Hepatic stellate cell (primary cell): ENCODE measurements around the gene SCAF8.
A peak's percentile ranks its signal among the peaks of the same experiment; 100 is the strongest.
"Not testable (repeated sequence)": the region's sequence is repeated elsewhere in the genome, so short reads cannot be mapped to it uniquely, and the experiment has no call there.

Experiments used
- DNase-seq: peaks from one replicate; pipeline ENCODE4 v3.0.0; 2011; ENCODE audit warnings: low spot score

SCAF8 gene

DNA sequence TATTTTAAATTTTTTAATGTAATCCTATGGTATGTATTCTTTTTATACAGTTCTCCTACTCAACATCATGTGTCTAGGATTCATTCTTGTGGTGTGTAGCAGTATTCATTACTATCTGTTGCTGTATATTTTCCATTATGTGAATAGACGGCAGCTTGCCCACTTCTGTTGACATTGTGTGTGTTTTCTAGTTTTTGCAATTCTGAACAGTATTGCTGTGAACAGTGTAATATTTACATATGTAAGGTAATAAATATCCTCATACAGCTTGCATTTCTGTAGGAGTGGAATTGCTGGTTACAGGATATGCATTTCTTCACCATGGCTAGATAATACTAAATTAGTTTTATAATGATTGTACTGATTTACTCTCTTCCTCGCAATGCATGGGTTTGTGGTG lies 51.9 kb downstream of the SCAF8 start:
- no peak for DNase-seq

DNA sequence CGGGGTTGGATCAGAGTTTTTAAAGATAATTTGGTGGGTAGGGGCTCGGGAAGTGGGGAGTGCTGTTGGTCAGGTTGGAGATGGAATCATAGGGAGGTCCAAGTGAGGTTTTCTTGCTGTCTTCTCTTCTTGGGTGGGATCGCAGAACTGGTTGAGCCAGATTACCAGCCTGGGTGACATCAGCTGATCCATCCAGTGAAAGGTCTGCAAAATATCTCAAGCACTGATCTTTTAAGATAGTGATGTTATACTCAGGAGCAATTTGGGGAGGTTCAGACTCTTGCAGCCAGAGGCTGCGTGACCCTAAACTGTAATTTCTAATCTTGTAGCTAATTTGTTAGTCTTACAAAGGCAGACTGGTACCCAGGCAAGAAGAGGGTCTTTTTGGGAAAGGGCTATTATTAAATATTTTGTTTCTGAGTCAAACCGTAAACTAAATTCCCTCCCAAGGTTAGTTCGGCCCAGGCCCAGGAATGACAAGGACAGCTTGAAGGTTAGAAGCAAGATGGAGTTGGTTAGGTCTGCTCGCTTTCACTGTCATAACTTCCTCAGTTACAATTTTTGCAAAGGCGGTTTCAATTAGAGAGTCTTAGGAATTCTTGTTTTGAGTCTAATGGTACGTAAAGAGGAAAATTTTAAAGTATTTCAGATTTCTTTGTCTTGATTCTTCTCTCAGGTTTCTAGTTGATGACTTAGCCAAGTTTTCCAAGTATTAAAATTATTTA lies 53.1 kb downstream of the SCAF8 start:
- DNase-seq: no peak

DNA sequence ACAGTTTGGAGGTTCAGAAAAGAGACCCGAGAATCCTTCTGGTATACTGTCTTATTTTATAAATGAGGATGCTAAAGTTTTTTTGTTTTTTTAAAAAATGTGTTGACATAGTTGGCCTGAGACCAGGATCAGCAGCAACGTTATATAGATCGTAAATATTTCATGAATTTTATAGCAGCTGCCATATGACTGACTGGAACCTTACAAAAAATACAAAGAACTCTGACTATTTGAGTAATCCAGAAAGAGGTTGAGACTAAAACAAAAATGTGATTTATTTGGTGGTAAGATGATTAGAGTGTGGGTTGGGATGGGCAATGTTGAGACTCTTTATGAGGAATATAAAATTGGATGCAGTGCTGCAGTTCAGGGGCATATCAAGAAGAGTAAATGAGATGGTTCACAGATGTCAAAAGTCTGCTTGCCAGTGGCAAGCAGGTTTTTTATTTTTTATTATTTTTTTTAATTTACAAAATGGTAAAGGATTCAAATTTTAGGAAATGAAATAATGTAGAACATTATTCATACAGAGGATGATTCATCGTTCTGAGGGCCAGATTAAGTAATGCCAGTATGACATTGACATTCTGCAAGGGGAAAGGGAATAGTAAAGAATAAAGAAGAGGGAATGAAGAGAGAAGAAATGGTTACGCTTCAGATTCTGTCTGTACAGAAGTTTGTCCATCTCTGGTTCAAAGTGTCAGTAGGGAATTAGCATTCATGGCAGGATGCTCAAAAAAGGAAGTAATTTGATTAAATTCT lies 58.5 kb downstream of the SCAF8 start:
- peak; percentile 24 for DNase-seq

DNA sequence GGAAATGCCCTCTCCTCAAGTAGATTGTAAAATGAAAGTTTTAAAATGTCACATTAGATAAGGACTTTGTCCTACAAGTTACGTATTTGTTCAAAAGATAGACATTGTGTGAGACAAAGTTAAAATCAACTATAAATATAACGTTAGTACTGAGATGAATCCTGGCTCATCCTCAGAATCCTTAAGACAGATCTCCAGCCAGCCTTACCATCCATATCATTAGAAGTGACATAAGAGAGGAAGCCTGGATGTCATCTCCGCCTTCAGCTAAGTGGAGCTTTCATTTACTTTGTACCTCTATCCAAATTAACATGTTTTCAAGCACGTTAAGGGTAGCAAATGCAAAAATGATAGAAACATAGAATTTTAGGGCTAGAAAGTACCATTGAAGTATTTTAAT lies 59.1 kb downstream of the SCAF8 start:
- DNase-seq: no peak

DNA sequence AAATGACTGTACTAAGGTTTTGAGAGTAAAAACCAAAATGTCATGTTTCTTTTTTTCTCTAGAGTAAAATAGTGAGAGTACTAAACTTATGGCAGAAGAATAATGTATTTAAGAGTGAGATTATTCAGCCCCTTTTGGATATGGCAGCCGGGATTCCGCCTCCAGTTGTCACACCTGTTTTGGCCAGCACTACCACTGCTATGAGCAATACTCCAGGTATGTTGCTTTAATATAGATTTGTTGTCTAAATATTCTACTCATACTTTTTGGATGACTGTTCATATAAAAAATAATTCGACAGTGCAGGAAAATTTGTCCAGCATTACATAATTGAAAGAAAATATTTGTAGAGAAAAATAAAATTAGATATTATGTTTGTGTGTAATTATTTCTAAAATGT lies 59.5 kb downstream of the SCAF8 start:
- no peak for DNase-seq

DNA sequence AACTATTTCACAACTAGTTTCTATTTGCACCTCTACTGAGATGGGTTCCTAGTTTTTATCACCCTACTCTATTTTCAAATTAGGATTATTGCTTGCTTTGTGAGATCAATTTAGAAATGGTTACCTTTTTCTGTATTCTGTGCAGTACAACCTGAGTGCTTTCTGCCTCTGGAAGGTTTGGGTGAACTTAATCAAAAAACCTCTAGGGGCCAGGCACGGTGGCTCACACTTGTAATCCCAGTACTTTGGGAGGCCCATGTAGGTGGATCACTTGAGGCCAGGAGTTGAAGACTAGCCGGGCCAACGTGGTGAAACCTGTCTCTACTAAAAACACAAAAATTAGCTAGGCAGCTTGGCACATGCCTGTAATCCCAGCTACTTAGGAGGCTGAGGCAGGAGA lies 63.3 kb downstream of the SCAF8 start:
- no peak for DNase-seq

DNA sequence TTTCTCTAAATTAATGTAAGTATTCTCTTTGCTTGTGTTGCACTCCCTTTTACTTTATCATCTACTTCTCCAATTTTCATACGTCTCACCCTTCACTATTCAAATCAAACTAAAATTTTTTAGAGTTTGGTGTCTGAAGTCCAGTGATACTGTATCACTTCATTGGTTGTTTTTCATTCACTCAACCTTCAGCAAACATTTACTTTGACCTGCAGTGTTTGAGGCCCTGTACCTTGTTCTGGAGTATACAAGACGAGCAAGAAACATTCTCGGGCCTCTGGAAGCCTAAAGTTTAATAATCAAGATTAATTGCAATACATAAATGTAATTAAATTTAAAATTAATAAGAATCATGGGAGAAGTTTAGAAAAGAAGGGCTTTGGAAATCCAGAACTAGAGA lies 64.6 kb downstream of the SCAF8 start:
- no peak for DNase-seq

DNA sequence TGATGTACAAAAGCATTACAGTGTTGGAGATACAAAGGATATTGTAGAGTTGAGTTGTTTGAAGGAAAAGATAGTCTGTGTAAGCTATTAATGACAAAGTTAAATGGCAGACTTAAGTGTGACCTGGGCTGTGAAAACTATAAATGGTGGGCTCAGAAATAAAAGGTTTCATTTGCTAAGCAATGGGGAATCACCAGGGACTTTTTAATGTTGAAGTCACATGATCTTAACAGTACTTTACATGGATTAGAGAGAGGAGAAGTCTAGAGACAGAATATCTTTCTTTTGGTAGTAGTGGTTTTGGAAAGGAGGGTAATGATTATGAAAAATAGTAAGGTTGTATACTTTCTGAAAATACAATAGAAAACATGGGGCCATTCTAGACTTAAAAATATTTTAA lies 67.1 kb downstream of the SCAF8 start:
- no peak for DNase-seq

DNA sequence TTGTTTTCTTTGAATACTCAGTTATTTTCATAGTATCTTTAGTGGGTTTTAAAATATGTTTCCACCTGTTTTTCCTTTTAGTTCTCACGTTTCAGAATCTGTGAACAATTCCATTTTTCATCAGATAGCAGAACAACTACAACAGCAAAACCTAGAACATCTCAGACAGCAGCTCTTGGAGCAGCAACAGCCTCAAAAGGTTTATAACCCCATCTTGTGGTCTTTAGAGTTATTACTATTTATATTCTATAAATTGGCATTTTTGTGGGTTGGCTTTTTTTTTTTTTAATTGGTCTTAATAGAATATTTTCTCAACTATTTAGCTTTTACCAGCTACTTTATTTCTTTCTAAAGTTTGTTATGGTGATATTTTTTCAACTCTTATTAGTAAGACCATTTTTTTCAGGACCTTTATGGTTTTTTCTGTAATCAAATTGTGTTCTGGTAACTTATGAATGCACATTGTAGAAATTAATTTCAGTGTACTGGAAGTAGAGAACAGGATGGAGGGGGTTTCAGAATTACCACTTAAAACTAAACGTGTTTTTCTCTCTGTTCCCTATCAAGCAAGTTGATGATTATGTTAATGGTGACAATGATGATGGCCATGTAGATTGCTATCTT lies 72.2 kb downstream of the SCAF8 start:
- peak; percentile 18 for DNase-seq

DNA sequence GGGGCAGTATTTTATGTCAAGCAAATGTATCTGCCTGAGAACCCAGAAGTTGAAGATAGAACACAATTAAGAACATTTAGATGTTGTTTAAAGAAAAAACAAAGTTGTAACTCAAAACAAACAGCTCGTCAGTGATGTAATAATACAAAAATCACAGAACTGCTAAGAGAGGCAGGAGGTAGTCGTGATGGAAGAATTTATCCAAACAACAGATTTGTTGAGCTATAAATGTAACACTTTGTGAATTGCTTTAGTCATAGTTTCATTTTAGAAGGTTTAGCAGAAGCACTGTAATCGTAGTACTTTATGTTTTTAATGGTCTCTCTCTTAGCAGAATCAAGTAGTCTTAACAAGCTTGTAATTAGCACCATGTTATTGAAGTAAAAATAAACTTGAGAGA lies 73.6 kb downstream of the SCAF8 start:
- DNase-seq: no peak

DNA sequence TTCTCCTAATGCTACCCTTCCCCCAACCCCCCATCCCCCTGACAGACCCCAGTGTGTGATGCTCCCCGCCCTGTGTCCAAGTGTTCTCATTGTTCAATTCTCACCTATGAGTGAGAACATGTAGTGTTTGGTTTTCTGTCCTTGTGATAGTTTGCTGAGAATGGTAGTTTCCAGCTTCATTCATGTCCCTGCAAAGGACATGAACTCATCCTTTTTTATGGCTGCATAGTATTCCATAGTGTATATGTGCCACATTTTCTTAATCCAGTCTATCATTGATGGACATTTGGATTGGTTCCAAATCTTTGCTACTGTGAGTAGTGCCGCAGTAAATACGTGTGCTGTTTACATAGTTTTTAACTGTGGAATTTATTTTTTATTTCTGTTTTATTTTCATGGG lies 78.4 kb downstream of the SCAF8 start:
- not testable (repeated sequence) for DNase-seq

DNA sequence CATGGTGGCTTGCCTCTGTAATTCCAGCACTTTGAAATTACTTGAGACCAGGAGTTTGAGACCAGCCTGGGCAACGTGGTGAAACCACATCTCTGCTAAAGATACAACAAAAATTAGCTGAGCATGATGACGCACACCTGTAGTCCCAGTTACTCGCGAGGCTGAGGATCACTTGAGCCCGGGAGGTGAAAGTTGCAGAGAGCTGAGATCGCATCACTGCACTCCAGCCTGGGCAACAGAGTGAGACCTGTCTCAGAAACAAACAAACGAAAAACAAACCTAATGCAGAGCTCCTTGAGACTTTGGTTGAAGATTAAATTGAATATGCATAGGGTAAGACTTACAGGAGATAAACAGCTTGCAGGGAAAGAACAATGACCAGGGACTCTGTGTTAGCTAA lies 80.8 kb downstream of the SCAF8 start:
- DNase-seq: no peak

DNA sequence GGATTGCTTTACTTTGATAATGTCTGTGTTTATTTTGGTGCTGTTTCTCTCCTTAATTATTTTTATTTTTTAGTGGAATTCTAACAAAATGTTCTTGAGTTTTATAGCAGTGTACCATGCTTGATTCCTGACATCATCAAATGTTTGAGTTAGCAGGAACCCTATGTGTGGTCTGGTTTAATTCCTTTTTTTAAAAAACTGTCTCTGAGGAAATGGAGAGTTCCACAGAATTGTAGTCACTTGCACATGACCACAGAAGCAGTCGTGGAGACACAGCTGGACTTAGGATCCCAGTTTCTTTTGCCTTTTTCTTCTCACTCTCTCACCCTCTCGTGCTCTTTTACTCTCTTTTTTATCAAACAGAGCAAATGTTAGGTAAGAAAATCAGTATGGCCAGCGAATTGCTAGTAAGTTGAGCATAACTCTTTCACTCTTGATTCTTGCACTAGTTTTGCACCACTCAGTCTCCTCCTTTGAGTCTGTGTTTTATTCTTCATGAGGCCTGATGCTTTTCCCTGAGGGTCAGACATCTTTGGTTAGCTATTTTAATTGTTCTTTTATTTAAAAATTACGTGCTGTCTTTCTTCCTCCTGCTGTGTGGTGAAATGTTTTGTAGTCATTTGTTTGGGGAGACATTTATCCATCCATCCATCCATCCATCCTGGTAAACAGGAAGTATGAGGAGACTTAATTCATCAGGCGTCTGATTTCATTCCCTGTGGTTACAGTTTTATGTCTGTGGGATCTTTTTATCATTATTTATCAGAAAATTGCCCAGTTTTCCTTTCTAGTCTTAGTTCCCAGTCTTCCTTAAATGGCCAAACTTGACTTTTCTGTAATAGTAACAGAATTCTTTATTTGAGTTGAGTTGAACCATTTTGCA lies 83.0 kb downstream of the SCAF8 start:
- DNase-seq: no peak

DNA sequence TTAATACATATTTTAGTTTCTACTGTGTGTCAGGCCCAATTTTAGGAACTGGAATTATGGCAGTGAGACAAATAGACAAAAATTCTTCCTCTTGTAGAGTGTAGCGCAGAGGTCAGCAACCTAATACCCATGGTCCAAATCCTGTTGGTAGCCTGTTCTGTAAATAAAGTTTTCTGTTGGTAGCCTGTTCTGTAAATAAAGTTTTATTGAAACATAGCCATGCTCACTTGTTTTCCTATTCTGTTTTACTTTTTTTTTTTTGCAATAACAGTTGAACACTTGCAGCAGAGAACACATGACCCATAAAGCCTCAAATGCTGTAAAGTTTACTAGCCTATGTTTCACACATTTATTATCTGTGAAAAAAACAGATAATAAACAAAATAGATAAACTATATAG lies 87.9 kb downstream of the SCAF8 start:
- no peak for DNase-seq

DNA sequence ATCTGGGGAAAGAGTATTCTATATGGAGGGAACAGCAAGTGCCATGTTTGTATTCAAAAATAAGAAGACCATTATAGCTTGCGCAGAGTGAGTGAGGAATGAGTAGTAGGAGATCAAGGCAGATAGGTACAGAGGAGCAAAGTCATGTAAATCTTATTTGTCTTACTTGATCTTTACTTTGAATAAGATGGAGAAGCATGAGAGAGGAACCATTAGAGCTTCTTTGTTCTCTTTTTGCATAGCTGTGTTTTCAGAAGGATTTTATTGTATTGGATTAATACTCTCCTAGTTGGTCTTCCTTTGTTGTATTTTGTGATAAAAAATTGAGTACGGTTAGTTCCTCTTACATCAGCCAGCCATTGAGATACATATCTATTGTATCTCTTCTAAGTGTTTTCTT lies 88.4 kb downstream of the SCAF8 start:
- no peak for DNase-seq

DNA sequence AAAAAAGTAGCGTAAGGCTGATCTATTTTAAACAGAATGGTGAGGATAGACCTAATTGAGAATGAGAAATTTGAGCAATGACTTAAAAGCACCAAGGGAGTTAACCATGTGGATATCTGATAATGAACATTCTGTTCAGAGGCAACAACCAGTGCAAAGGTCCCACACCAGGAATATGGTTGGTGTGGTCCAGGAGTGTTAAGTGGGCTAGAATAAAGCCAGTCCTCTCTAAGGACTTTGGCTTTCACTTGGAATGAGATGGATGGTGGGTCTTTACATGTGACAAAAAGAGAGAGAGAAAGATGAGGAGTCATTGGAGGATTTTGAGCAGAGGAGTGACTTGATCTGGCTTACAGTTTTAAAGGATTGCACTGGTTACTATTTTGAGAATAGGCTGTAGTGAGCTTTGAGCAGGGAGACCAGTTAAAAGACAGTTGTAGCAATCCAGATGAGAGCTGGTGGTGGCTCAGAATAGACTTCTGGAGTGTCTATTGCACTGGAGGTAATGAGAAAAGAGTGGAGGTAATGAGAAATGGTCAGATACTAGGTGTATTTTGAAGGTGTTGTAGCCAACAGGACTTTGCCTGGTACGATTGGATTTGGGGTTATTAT lies 89.8 kb downstream of the SCAF8 start:
- DNase-seq: no peak

DNA sequence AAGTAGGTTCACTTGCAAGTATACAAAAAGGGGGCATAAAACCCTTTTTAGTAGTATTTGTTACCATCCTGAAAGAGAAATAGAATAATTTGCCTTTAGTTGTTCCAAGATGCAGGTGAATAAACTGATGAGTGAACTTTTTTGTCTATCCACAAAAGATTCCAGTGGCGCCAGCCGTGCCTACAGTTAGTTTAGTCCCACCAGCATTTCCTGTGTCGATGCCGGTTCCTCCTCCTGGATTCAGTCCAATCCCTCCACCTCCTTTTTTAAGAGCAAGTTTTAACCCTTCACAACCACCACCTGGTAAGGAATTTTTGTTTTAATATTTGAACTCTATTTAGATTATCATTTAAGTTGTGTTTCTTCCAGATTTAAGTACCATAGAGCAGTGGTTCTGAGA lies 90.9 kb downstream of the SCAF8 start:
- no peak for DNase-seq

DNA sequence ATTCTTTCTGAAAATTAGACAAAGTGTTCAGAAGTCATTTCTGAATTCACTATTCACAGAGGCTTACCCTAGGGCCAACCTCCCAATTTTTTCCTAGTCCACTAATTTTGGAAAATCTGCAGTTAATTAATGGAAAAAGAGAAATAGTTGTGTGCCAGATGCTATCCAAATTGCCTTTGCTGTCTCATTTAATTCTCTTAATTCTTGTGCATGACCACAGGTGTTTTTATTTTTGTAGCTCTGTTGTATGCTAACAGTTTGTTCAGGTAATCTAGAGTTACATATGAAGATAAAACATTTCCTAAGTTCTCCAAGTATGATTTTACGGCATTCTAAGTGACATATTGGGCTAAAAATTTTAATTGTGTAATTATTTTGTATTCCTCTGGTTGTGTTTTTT lies 96.8 kb downstream of the SCAF8 start:
- DNase-seq: no peak

DNA sequence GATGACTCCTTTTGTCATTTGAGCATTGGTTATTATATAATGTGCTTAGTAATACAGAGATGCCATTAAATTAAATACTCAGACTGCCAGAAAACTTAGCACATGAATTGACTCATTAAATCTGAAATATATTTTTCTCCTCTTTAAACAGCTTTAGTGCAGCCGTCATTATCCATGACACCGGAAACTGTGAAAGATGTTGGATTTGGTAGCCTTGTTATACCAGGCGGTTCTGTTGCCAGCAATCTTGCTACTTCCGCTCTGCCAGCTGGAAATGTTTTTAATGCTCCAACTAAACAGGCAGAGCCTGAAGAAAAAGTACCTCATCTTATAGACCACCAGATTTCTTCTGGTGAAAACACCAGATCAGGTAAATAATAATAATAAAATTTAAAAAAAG lies 97.6 kb downstream of the SCAF8 start:
- DNase-seq: no peak

DNA sequence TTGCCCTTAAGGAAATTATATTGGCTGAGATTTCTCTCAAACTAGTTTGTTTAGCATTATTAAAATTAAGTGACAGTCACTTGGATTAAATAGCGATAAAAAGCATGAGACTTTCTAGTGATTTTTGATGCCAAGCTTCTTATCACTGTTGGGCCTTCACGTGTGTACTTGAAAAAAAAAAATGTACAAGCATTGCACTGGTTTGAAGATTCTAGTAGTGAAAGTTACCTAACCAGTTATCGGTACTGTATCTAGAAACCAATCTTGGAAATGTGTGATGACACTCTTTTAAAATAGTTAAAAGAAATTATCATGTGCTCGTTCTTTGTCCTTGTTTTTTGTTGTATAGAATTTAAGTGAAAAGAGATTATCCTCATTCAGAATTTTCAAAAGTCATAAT lies 102.1 kb downstream of the SCAF8 start:
- DNase-seq: no peak

DNA sequence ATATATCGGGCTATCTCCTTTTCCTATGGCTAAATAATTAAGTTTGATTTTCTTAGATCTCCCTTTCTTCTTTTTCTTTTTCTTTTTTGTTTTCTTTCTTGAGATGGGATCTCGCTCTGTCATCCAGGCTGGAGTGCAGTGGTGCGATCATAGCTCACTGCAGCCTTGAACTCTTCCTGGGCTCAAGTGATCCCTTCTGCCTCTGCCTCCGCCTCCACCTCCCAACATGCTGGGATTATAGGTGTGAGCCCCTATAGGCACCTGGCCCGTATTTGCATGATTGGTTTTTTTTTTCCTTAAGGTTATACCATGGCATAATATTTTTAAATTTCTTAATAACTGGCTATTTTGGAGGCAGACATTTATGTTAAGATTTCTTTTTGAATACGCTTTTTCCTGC lies 106.3 kb downstream of the SCAF8 start:
- DNase-seq: no peak

DNA sequence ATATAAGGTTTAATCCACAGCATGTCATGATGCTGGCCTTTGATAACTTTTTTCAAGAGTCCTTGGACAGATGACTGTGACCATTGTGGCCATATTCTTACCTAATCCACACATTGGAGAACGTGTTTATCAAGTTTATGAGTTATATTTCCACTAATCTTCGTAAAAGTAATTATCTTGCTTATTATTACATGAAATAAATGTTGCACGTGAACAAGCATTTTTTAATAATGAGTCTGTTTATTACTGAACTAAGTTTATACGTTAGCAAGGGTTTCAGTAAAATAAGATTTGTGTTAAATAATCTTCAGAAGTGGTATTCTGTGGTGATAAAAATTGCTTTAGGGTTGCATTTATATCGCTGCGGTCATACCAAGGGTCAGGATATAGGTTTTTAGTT lies 107.1 kb downstream of the SCAF8 start:
- no peak for DNase-seq
